ENCODE data around the gene PCNX3. TPM values are rescaled to one million over a fixed set of nuclear protein-coding genes. Genes with fewer than 3 reads are reported as not detected.

The PCNX3 gene
- total RNA-seq, 4 donors from 2014 or later, result 60.2 to 106 (median 81.3) TPM

- H3K4me3 ChIP-seq, result no peak overlapping the region
- peaks cover 0 to 37% (median 0%) of the 10 kb centered on the region in 3 donors for H3K36me3 ChIP-seq
- H3K27me3 ChIP-seq, result no peaks in the 10 kb centered on the region
- DNase-seq, result no peak
- H3K4me1 ChIP-seq, result peaks cover 6 to 39% (median 14%) of the 10 kb centered on the region in 4 donors
- TF ChIP-seq CTCF (IDR thresholded peaks at IDR 0.05) (no peak), POLR2A (IDR thresholded peaks at IDR 0.05) (no peak)
- H3K9me3 ChIP-seq, result no peaks in the 10 kb centered on the region
- H3K27ac ChIP-seq, result peak overlapping the region in 1 of 4 donors; percentile 12
Measured at GRCh38 chr11:65580756-65581155, 34.8 kb upstream of the PCNX3 start.

- H3K27me3 ChIP-seq, result no peaks in the 10 kb centered on the region
- H3K9me3 ChIP-seq, result no peaks in the 10 kb centered on the region
- peaks cover 3 to 38% (median 15%) of the 10 kb centered on the region in 4 donors for H3K4me1 ChIP-seq
- no peak overlapping the region for H3K4me3 ChIP-seq
- peaks cover 0 to 42% (median 0%) of the 10 kb centered on the region in 3 donors for H3K36me3 ChIP-seq
- TF ChIP-seq POLR2A (IDR thresholded peaks at IDR 0.05), result no peak
- no peak for TF ChIP-seq CTCF (IDR thresholded peaks at IDR 0.05)
- H3K27ac ChIP-seq, result no peak overlapping the region
- no peak for DNase-seq
Measured at GRCh38 chr11:65581928-65582327, 33.6 kb upstream of the PCNX3 start.

GRCh38 chr11:65583589-65583988, 32.0 kb upstream of the PCNX3 start:
- no peak for DNase-seq
- Histone ChIP-seq H3K4me3 (no peak overlapping the region), H3K36me3 (peaks cover 0 to 42% (median 0%) of the 10 kb centered on the region in 3 donors), H3K9me3 (no peaks in the 10 kb centered on the region), H3K27ac (no peak overlapping the region), H3K4me1 (peaks cover 0 to 34% (median 18%) of the 10 kb centered on the region in 4 donors), H3K27me3 (no peaks in the 10 kb centered on the region)
- TF ChIP-seq POLR2A (IDR thresholded peaks at IDR 0.05) (no peak), CTCF (IDR thresholded peaks at IDR 0.05) (no peak)

- TF ChIP-seq CTCF (IDR thresholded peaks at IDR 0.05) (no peak), POLR2A (IDR thresholded peaks at IDR 0.05) (no peak)
- Histone ChIP-seq H3K9me3 (no peaks in the 10 kb centered on the region), H3K4me3 (no peak overlapping the region), H3K27ac (no peak overlapping the region), H3K4me1 (peaks cover 0 to 32% (median 20%) of the 10 kb centered on the region in 4 donors), H3K36me3 (peaks cover 0 to 42% (median 0%) of the 10 kb centered on the region in 3 donors), H3K27me3 (no peaks in the 10 kb centered on the region)
- no peak for DNase-seq
Measured at GRCh38 chr11:65584106-65584505, 31.5 kb upstream of the PCNX3 start.

- H3K27ac ChIP-seq, result no peak overlapping the region
- peaks cover 0 to 26% (median 20%) of the 10 kb centered on the region in 4 donors for H3K4me1 ChIP-seq
- TF ChIP-seq POLR2A (IDR thresholded peaks at IDR 0.05) (no peak), CTCF (IDR thresholded peaks at IDR 0.05) (no peak)
- H3K36me3 ChIP-seq, result peaks cover 0 to 40% (median 0%) of the 10 kb centered on the region in 3 donors
- no peaks in the 10 kb centered on the region for H3K9me3 ChIP-seq
- DNase-seq, result no peak
- no peaks in the 10 kb centered on the region for H3K27me3 ChIP-seq
- no peak overlapping the region for H3K4me3 ChIP-seq
Measured at GRCh38 chr11:65584723-65585171, 30.8 kb upstream of the PCNX3 start.

Measured in Peyer's patch (tissue), 4 donors.